NCI-H2196 (cell line): ENCODE data around the gene SAMD4B.
"Not testable (repeated sequence)": the region's sequence is repeated elsewhere in the genome, so short reads cannot be mapped to it uniquely, and the experiment has no call there.

Experiments used
- DNase-seq: peaks from one replicate; lab custom pipeline; 2025; ENCODE audit not compliant: unreplicated experiment; lab: John Stamatoyannopoulos, UW

SAMD4B gene

DNA sequence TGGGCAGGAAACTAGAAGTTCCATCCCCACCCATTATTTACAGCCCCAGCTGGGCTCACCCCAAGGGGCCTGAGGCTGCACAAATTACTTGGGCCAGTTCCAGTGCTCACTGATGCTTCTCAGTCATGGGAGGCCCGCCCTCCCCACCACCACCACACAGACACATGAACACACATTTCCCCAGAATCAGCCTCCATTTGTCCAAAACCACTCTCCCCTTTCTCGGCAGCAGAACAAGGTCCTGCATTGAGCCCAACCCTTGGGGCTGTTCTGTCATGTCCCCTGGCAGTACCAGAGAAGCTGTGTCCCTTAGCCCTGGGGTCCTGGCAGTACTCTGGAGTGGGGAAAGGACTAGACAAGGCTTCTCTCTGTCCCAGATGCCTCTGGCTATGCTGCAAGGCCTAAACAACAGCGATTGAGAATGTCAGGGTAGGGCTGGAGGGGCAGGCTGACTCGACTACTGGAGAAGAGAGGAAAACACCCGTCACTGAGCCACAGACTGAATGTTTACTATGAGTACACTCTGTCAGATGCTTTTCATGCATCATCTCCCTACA, 21.8 kb downstream of the SAMD4B start:
- no peak for DNase-seq

GRCh38 chr19:39365531-39365930, 23.3 kb downstream of the SAMD4B start:
- no peak for DNase-seq

- DNase-seq, result no peak
These were observed 27.0 kb downstream of the SAMD4B start for GRCh38 chr19:39369200-39369599.

GRCh38 chr19:39370735-39371134, 28.5 kb downstream of the SAMD4B start:
- no peak for DNase-seq

GRCh38 chr19:39372047-39372802, 30.0 kb downstream of the SAMD4B start:
- peak; percentile 8 for DNase-seq

- no peak for DNase-seq
These were observed 30.7 kb downstream of the SAMD4B start for GRCh38 chr19:39372941-39373340.

DNA sequence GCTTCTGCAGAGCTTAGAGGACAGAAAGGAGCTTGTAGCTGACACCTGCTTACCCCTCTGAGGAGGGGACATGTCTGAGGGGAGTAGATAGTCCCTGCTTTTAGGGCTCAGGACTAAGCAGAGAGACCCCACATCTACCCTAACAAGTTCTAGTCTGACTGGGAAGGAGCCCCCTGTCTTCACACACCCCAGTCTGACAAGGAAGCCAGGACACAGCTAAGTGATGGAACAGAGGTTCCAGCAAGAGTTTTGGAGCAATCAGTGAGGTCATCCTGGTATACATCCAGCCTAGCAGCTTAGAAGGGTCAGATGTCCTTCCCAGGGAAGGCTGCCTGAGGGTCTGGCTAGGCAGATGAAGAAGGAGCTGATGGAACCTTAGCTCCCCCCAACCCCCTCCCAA, 33.7 kb downstream of the SAMD4B start:
- no peak for DNase-seq

GRCh38 chr19:39377373-39378362, 35.4 kb downstream of the SAMD4B start:
- DNase-seq, result no peak

GRCh38 chr19:39379366-39379765, 37.1 kb downstream of the SAMD4B start:
- DNase-seq, result not testable (repeated sequence)

- DNase-seq, result no peak
These were observed 37.7 kb downstream of the SAMD4B start for GRCh38 chr19:39379865-39380396.

GRCh38 chr19:39380521-39381502, 38.6 kb downstream of the SAMD4B start:
- DNase-seq, result no peak

DNA sequence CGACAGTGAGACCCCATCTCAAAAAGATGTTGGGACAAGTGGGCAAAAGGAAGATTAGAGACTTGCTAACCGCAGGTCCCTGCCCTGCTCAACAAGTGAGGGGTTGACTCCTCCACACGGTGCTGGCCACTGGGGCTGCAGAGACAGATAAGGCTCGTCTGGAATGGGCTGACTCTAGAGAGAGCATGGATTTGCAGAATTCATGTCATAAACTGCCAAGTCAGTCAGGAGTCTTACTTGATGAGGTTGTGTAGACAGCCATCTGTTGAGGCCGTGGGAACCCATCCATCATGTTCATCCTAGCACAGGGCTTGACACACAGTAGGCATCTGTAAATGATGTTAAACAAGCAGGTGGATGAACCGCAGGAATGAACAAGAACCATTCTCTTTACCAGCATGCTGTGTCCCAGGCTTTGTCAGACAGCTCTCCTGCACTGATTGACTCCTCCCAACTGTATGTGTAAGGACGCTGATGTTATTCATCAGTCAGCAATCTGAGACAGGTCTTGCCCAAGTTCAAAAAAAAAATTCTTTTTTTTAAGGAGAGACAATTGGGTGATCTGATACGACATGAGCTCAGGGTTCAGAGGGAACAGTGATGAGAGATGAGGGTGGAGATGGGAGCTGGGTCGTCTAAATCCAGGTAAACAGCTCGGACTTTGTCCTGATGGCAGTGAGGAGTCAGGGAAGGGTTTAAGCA, 39.8 kb downstream of the SAMD4B start:
- DNase-seq, result no peak

DNA sequence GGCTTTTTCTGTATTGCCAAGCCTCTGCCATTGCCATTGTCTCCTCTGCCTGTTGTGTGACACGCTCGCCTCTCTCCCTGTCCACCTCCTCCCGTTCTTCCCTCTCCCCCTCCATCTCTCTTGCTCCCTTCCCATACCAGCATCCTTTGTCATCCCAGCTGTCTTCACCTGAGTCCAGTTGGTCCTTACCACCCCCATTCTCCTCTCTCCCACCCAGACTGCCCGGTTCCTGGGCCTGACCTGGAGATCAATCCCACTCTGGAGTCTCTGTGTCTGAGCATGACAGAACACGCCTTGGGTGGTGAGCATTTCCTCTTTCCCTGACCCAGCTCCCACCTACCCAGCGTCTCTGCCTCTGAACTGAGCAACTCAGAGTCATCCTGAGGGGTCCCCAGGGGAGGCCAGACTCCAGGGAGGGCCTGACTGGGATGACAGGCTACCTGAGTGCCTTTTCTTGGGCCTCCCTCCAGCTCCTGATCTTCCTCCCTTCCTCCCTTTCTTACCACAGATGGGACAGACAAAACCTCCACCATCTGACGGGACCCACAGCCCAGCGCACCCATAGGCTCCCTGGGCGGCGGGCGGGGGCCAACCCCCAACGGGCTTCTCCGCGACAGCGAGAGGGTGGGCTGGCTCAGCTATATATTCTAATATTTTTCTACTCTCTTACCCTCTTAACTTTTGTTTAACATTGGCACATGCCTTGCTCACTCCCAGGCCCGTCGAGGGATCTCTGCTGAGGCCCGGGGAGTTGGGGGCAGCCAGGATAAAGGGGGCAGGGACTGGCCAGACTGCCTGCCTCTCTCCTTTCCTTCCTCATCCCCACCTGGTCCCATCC, 41.0 kb downstream of the SAMD4B start:
- DNase-seq, result no peak

- no peak for DNase-seq
These were observed 42.8 kb downstream of the SAMD4B start for GRCh38 chr19:39384839-39385568.

- no peak for DNase-seq
These were observed 43.6 kb downstream of the SAMD4B start for GRCh38 chr19:39385629-39386411.

DNA sequence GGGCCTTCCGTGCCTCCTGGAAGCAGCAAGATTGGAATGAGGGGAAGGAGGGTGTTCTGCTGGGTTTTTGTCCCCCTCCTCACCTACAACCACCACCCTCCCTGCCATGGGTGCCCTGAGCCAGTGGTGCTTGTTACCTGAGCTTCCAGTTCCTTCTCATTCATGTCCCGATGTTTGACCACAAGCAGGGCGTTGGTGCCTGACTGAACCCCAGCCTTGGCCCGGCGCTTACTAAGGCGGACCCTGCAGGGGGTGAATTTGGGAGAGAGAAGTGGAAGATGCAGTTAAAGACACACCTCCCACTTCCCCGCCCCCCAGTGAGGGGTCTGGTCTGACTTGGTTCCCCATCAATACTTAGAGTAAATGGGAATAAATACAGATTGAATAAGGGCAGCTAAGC, 44.3 kb downstream of the SAMD4B start:
- DNase-seq, result no peak

DNA sequence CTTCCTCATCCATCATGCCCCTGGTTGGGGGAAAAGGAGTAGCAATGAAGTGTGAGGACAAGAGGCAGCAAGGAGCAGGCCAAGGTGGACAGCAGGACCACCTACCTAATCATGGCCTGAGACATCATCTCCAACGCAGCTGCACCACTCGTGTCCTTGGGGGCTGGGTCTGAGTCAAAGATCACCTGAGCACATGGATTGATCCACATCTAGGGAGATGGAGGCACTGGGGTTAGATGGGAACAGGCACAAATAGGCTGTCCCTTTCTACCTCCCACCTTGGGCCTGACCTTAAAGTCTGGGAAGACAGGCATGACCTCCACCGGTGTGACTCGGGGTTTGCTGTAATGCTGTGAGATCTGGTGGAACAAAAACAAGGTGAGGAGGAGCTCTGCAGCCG, 46.4 kb downstream of the SAMD4B start:
- DNase-seq, result no peak
